HepG2 (cell line): ENCODE measurements around the gene FAT1. TPM values are rescaled to one million over a fixed set of nuclear protein-coding genes. Genes with fewer than 3 reads are reported as not detected.
A peak's percentile ranks its signal among the peaks of the same experiment; 100 is the strongest.

Experiments
- CREB1 ChIP-seq, 2 experiments: fragments of 450-650 bp in 1 of 2; IDR thresholded peaks; 2 replicates each; pipeline ENCODE4 v1.6.1; 2016 to 2017; ENCODE audit warnings: control low read depth in 1 of 2, mild to moderate bottlenecking in 1 of 2, missing compliant biosample characterization in 1 of 2, missing genetic modification characterization in 1 of 2
- ERF ChIP-seq: IDR thresholded peaks from 2 replicates; pipeline ENCODE4 v1.6.1; 2018; ENCODE audit warnings: missing biosample characterization, missing genetic modification reagents
- HDAC2 ChIP-seq: sonication (generic); formaldehyde crosslinking; IDR thresholded peaks from 2 replicates; pipeline ENCODE4 v1.4.0; 2020; ENCODE audit warnings: missing genetic modification reagents
- KDM2A ChIP-seq: sonication (generic); formaldehyde crosslinking; IDR thresholded peaks from 2 replicates; pipeline ENCODE4 v1.4.0; 2020; ENCODE audit warnings: low read depth, missing genetic modification reagents, borderline replicate concordance
- NFIB ChIP-seq: sonication (generic); formaldehyde crosslinking; IDR thresholded peaks from 2 replicates; pipeline ENCODE4 v1.9.0; 2021; ENCODE audit warnings: missing genetic modification reagents, mild to moderate bottlenecking, borderline replicate concordance
- POGZ ChIP-seq: sonication (generic); formaldehyde crosslinking; IDR thresholded peaks from 2 replicates; pipeline ENCODE4 v1.4.0; 2020; ENCODE audit warnings: mild to moderate bottlenecking, missing genetic modification reagents
- POLR2A ChIP-seq, 2 experiments: IDR thresholded peaks; 2 replicates each; pipeline ENCODE4 v1.6.1; 2011; ENCODE audit warnings: low read depth in 2 of 2, low read length in 2 of 2, mild to moderate bottlenecking in 1 of 2, moderate library complexity in 1 of 2; ENCODE audit not compliant: insufficient read depth in 1 of 2
- PTBP1 ChIP-seq: fragments of 200-400 bp; formaldehyde crosslinking; IDR thresholded peaks from 2 replicates; pipeline ENCODE4 v1.6.1; 2018; ENCODE audit warnings: low read length, low read depth; ENCODE audit not compliant: poor library complexity, severe bottlenecking
- REL ChIP-seq: sonication (generic); formaldehyde crosslinking; conservative IDR thresholded peaks from 2 replicates; pipeline ENCODE4 v1.8.0; 2022; ENCODE audit warnings: mild to moderate bottlenecking, missing genetic modification reagents, moderate library complexity
- SAFB2 ChIP-seq: sonication (generic); formaldehyde crosslinking; IDR thresholded peaks from 2 replicates; pipeline ENCODE4 v1.5.1; 2020; ENCODE audit warnings: missing genetic modification reagents, low read depth, mild to moderate bottlenecking, borderline replicate concordance
- SP1 ChIP-seq, 2 experiments: fragments of 450-650 bp in 1 of 2; sonication (generic) in 1 of 2; formaldehyde crosslinking in 1 of 2; IDR thresholded peaks; 2 replicates each; pipeline versions ENCODE4 v1.4.0 to v1.6.1; 2016 to 2020; ENCODE audit warnings: missing genetic modification reagents in 1 of 2
- U2AF2 ChIP-seq: fragments of 200-400 bp; formaldehyde crosslinking; IDR thresholded peaks from 2 replicates; pipeline ENCODE4 v1.6.1; 2017; ENCODE audit warnings: low read depth, mild to moderate bottlenecking, low read length
- ZNF143 ChIP-seq: sonication (generic); formaldehyde crosslinking; IDR thresholded peaks from 2 replicates; pipeline ENCODE4 v1.4.0; 2020; ENCODE audit warnings: missing genetic modification reagents
- polyA plus RNA-seq, 8 experiments: library from polyadenylated mRNA; depleted of rRNA in 3 of 8; stranded (reverse) in 7 of 8; unstranded in 1 of 8; fragments of >200 nt; fragmentation: Illumina TruSeq in 4 of 8; extraction: Trizol in 4 of 8; gene quantifications; 2 replicates each; pipeline versions ENCODE4 v1.2.1 to v1.2.3, GENCODE V29; 2011 to 2016; ENCODE audit warnings: low read depth in 4 of 8, missing spikeins in 1 of 8, mixed read lengths in 1 of 8; ENCODE audit not compliant: insufficient read depth in 1 of 8
- total RNA-seq, 5 experiments: library from RNA; depleted of rRNA; stranded (reverse); fragments of >200 nt; fragmentation: Illumina TruSeq; extraction: Trizol; gene quantifications; 2 replicates each; pipeline ENCODE4 v1.2.3, GENCODE V29; 2016; ENCODE audit warnings: low read depth in 1 of 5
- TF ChIP-seq, protein P1 (sequence below): sonication (generic); formaldehyde crosslinking; IDR thresholded peaks from 2 replicates; pipeline ENCODE4 v1.4.0; 2020; ENCODE audit warnings: missing genetic modification reagents
- TF ChIP-seq, protein P2 (sequence below): sonication (generic); formaldehyde crosslinking; IDR thresholded peaks from 2 replicates; pipeline ENCODE4 v1.8.1; 2022; ENCODE audit warnings: mild to moderate bottlenecking, missing genetic modification reagents
- TF ChIP-seq, protein P3 (sequence below): IDR thresholded peaks from 2 replicates; pipeline ENCODE4 v1.6.1; 2016; ENCODE audit warnings: low read depth, missing genetic modification reagents, missing compliant biosample characterization
- TF ChIP-seq, protein P4 (sequence below): IDR thresholded peaks from 2 replicates; pipeline ENCODE4 v1.6.1; 2012; ENCODE audit warnings: inconsistent platforms

FAT1 gene
- total and polyA plus RNA-seq, 2 of the 13 experiments (the other 11 are each of a cell fraction or from before 2014, with no cell fraction given): 185 to 216 TPM

DNA sequence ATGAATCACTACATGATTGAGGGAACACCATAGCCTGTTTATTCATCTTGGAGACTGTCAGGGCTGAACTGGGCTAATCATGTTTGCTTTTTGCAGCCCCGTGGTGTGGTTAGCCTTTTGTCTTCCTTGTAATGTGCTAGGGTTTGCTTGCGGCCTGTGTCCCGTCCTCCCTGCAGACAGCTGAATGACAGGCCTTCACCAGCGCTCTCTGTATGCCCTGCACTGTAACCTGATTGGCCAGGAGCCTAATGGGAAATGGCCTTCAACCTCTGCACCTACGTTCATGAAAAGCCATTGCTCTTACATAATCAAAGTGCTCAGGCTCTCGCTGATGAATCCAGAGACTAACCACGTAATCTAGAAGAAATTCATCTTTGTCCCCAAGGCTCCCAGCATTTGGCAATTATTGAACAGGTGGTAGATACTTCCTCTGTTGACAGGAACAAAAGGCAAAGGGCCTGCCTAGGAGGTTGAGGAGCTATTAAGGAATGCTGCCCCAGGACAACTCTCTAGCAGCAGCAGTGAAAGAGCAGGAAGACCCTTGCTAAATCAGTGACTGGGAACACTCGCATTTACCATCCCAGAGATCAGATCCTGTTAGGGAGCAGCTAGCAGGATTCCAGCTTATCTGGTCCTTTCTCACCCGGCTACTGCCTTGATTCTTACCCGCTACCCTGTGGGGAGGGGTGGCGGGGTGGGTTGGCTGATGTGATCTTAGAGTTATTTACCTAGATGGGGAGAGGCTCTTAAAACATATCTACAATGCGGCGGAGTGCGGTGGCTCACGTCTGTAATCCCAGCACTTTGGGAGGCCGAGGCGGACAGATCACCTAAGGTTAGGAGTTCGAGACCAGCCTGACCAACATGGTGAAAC lies 42.3 kb upstream of the FAT1 start (continued):
- TF ChIP-seq, protein P1, sequence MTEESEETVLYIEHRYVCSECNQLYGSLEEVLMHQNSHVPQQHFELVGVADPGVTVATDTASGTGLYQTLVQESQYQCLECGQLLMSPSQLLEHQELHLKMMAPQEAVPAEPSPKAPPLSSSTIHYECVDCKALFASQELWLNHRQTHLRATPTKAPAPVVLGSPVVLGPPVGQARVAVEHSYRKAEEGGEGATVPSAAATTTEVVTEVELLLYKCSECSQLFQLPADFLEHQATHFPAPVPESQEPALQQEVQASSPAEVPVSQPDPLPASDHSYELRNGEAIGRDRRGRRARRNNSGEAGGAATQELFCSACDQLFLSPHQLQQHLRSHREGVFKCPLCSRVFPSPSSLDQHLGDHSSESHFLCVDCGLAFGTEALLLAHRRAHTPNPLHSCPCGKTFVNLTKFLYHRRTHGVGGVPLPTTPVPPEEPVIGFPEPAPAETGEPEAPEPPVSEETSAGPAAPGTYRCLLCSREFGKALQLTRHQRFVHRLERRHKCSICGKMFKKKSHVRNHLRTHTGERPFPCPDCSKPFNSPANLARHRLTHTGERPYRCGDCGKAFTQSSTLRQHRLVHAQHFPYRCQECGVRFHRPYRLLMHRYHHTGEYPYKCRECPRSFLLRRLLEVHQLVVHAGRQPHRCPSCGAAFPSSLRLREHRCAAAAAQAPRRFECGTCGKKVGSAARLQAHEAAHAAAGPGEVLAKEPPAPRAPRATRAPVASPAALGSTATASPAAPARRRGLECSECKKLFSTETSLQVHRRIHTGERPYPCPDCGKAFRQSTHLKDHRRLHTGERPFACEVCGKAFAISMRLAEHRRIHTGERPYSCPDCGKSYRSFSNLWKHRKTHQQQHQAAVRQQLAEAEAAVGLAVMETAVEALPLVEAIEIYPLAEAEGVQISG (CRISPR knock-in tag): peak; percentile 61
- TF ChIP-seq SP1 (IDR thresholded peaks at IDR 0.05): no peak
- TF ChIP-seq SP1 (CRISPR knock-in tag; IDR thresholded peaks at IDR 0.05): peak; percentile 46
- TF ChIP-seq KDM2A: peak; percentile 43; the same call in 1 of the 2 replicates
- TF ChIP-seq, protein P2, sequence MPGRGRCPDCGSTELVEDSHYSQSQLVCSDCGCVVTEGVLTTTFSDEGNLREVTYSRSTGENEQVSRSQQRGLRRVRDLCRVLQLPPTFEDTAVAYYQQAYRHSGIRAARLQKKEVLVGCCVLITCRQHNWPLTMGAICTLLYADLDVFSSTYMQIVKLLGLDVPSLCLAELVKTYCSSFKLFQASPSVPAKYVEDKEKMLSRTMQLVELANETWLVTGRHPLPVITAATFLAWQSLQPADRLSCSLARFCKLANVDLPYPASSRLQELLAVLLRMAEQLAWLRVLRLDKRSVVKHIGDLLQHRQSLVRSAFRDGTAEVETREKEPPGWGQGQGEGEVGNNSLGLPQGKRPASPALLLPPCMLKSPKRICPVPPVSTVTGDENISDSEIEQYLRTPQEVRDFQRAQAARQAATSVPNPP (CRISPR knock-in tag): peak; percentile 93
- TF ChIP-seq ZNF143 (CRISPR knock-in tag): peak; percentile 76
- no peak for TF ChIP-seq SAFB2
- TF ChIP-seq POGZ (CRISPR knock-in tag): peak; percentile 96
- TF ChIP-seq, protein P3, sequence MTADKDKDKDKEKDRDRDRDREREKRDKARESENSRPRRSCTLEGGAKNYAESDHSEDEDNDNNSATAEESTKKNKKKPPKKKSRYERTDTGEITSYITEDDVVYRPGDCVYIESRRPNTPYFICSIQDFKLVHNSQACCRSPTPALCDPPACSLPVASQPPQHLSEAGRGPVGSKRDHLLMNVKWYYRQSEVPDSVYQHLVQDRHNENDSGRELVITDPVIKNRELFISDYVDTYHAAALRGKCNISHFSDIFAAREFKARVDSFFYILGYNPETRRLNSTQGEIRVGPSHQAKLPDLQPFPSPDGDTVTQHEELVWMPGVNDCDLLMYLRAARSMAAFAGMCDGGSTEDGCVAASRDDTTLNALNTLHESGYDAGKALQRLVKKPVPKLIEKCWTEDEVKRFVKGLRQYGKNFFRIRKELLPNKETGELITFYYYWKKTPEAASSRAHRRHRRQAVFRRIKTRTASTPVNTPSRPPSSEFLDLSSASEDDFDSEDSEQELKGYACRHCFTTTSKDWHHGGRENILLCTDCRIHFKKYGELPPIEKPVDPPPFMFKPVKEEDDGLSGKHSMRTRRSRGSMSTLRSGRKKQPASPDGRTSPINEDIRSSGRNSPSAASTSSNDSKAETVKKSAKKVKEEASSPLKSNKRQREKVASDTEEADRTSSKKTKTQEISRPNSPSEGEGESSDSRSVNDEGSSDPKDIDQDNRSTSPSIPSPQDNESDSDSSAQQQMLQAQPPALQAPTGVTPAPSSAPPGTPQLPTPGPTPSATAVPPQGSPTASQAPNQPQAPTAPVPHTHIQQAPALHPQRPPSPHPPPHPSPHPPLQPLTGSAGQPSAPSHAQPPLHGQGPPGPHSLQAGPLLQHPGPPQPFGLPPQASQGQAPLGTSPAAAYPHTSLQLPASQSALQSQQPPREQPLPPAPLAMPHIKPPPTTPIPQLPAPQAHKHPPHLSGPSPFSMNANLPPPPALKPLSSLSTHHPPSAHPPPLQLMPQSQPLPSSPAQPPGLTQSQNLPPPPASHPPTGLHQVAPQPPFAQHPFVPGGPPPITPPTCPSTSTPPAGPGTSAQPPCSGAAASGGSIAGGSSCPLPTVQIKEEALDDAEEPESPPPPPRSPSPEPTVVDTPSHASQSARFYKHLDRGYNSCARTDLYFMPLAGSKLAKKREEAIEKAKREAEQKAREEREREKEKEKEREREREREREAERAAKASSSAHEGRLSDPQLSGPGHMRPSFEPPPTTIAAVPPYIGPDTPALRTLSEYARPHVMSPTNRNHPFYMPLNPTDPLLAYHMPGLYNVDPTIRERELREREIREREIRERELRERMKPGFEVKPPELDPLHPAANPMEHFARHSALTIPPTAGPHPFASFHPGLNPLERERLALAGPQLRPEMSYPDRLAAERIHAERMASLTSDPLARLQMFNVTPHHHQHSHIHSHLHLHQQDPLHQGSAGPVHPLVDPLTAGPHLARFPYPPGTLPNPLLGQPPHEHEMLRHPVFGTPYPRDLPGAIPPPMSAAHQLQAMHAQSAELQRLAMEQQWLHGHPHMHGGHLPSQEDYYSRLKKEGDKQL: peak; percentile 56; the same call in 1 of the 2 replicates
- no peak for TF ChIP-seq PTBP1
- peak; percentile 93 for TF ChIP-seq ERF (CRISPR knock-in tag)
- TF ChIP-seq, protein P4, sequence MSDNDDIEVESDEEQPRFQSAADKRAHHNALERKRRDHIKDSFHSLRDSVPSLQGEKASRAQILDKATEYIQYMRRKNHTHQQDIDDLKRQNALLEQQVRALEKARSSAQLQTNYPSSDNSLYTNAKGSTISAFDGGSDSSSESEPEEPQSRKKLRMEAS: peak; percentile 71; the same call in 1 of the 2 replicates
- TF ChIP-seq CREB1 (IDR thresholded peaks at IDR 0.05): peak; percentile 56
- TF ChIP-seq CREB1 (CRISPR knock-in tag; IDR thresholded peaks at IDR 0.05): peak; percentile 83
- no peak for TF ChIP-seq NFIB
- peak; percentile 85 for TF ChIP-seq HDAC2
- TF ChIP-seq U2AF2: no peak
- TF ChIP-seq REL: no peak
- TF ChIP-seq POLR2A (IDR thresholded peaks at IDR 0.05; ENCODE audit: insufficient read depth in 1 of 2, low read depth in 2 of 2, low read length in 2 of 2): peak; percentile 60 to 65; a peak in 3 of 4 replicates
